NCI-H2107 treated with DMSO at 0.1 percent for 48 hours (cell line): ENCODE results near the gene ZC3H12D.
"Not testable (repeated sequence)": the region's sequence is repeated elsewhere in the genome, so short reads cannot be mapped to it uniquely, and the experiment has no call there.

Experiments
- DNase-seq: peaks from one replicate; lab custom pipeline; 2025; ENCODE audit not compliant: unreplicated experiment; lab: John Stamatoyannopoulos, UW

The ZC3H12D gene

GRCh38 chr6:149444360-149445094 lies 40.3 kb downstream of the ZC3H12D start:
- DNase-seq: not testable (repeated sequence)

- no peak for DNase-seq
Observed at GRCh38 chr6:149443411-149444181, 41.2 kb downstream of the ZC3H12D start.

- no peak for DNase-seq
Observed at GRCh38 chr6:149441740-149442139, 43.1 kb downstream of the ZC3H12D start.

- DNase-seq: no peak
Observed at GRCh38 chr6:149440735-149441671, 43.8 kb downstream of the ZC3H12D start.

GRCh38 chr6:149439626-149440025 lies 45.2 kb downstream of the ZC3H12D start:
- DNase-seq: no peak

- no peak for DNase-seq
Observed at GRCh38 chr6:149438855-149439254, 46.0 kb downstream of the ZC3H12D start.

- DNase-seq: no peak
Observed at GRCh38 chr6:149437212-149437611, 47.6 kb downstream of the ZC3H12D start.

- DNase-seq: no peak
Observed at GRCh38 chr6:149436647-149437046, 48.2 kb downstream of the ZC3H12D start.

GRCh38 chr6:149435919-149436586 lies 48.8 kb downstream of the ZC3H12D start:
- no peak for DNase-seq

- DNase-seq: no peak
Observed at GRCh38 chr6:149433881-149434280, 50.9 kb downstream of the ZC3H12D start.

- no peak for DNase-seq
Observed at GRCh38 chr6:149433405-149433804, 51.4 kb downstream of the ZC3H12D start.

- DNase-seq: peak; percentile 73
Observed at GRCh38 chr6:149431905-149432775, 52.7 kb downstream of the ZC3H12D start.

- no peak for DNase-seq
Observed at GRCh38 chr6:149429427-149430360, 55.1 kb downstream of the ZC3H12D start.

- DNase-seq: no peak
Observed at GRCh38 chr6:149428606-149429005, 56.2 kb downstream of the ZC3H12D start.

- DNase-seq: no peak
Observed at GRCh38 chr6:149425754-149426153, 59.1 kb downstream of the ZC3H12D start.

GRCh38 chr6:149425224-149425623 lies 59.6 kb downstream of the ZC3H12D start:
- DNase-seq: no peak

GRCh38 chr6:149423964-149424440 lies 60.8 kb downstream of the ZC3H12D start:
- no peak for DNase-seq

- no peak for DNase-seq
Observed at GRCh38 chr6:149422581-149422980, 62.2 kb downstream of the ZC3H12D start.

- DNase-seq: no peak
Observed at GRCh38 chr6:149421132-149421531, 63.7 kb downstream of the ZC3H12D start.
